ENCODE data around the gene TMEM176B.

- TF ChIP-seq CTCF (IDR thresholded peaks at IDR 0.05) (no peak), EP300 (IDR thresholded peaks at IDR 0.05) (no peak), POLR2A (IDR thresholded peaks at IDR 0.05) (no peak)
These were observed 46.3 kb upstream of the TMEM176B start for GRCh38 chr7:150846291-150847115.

All from suprapubic skin (tissue), 3 donors.